ENCODE data around the gene ZMAT5.

ZMAT5 gene

GRCh38 chr22:29766632-29767170 is at the start of gene ZMAT5:
Gene ZMAT5 (minus strand): TSS chr22:29767007. CDS start chr22:29748544, 18,463 bp downstream.
- Histone ChIP-seq H3K9ac (ENCODE audit: insufficient read length) (peak within 1 kb of the TSS; percentile 97), H3K27ac (peak within 1 kb of the TSS; percentile 96), H3K4me3 (peak within 1 kb of the TSS; percentile 99), H3K9me3 (ENCODE audit: low read depth, low read length) (no peaks in the 10 kb centered on the region), H3K36me3 (ENCODE audit: insufficient read depth, low read length) (peaks cover 23% of the 10 kb centered on the region)
- TF ChIP-seq POLR2AphosphoS5 (IDR thresholded peaks at IDR 0.05; ENCODE audit: borderline replicate concordance, low read depth, low read length) (peak; percentile 66), FOXP2 (optimal IDR thresholded peaks at IDR 0.05; ENCODE audit: control extremely low read depth, extremely low read length, insufficient read depth) (no peak)
- DNase-seq (ENCODE audit: low read depth, low spot score) = peak; percentile 92

GRCh38 chr22:29816539-29816938 is 49.7 kb upstream of the ZMAT5 start:
- Histone ChIP-seq H3K36me3 (ENCODE audit: insufficient read depth, low read length) (peaks cover 43% of the 10 kb centered on the region; the same call in 1 of the 2 replicates), H3K4me3 (no peak overlapping the region), H3K9me3 (ENCODE audit: low read depth, low read length) (no peaks in the 10 kb centered on the region), H3K9ac (ENCODE audit: insufficient read length) (no peak overlapping the region), H3K27ac (no peak overlapping the region)
- DNase-seq (ENCODE audit: low read depth, low spot score) = no peak
- TF ChIP-seq FOXP2 (optimal IDR thresholded peaks at IDR 0.05; ENCODE audit: control extremely low read depth, extremely low read length, insufficient read depth) (no peak), POLR2AphosphoS5 (IDR thresholded peaks at IDR 0.05; ENCODE audit: borderline replicate concordance, low read depth, low read length) (no peak), EZH2 (IDR thresholded peaks at IDR 0.05) (no peak)

GRCh38 chr22:29816128-29816527 is 49.3 kb upstream of the ZMAT5 start:
- no peak overlapping the region for H3K9ac ChIP-seq (ENCODE audit: insufficient read length)
- DNase-seq (ENCODE audit: low read depth, low spot score) = no peak
- no peak overlapping the region for H3K27ac ChIP-seq
- TF ChIP-seq POLR2AphosphoS5 (IDR thresholded peaks at IDR 0.05; ENCODE audit: borderline replicate concordance, low read depth, low read length) = no peak
- no peak for TF ChIP-seq EZH2 (IDR thresholded peaks at IDR 0.05)
- TF ChIP-seq FOXP2 (optimal IDR thresholded peaks at IDR 0.05; ENCODE audit: control extremely low read depth, extremely low read length, insufficient read depth) = no peak
- no peak overlapping the region for H3K4me3 ChIP-seq
- H3K9me3 ChIP-seq (ENCODE audit: low read depth, low read length) = no peaks in the 10 kb centered on the region
- H3K36me3 ChIP-seq (ENCODE audit: insufficient read depth, low read length) = peaks cover 42% of the 10 kb centered on the region; the same call in 1 of the 2 replicates

- Histone ChIP-seq H3K9ac (ENCODE audit: insufficient read length) (no peak overlapping the region), H3K27ac (no peak overlapping the region), H3K9me3 (ENCODE audit: low read depth, low read length) (no peaks in the 10 kb centered on the region), H3K36me3 (ENCODE audit: insufficient read depth, low read length) (peaks cover 39% of the 10 kb centered on the region; the same call in 1 of the 2 replicates), H3K4me3 (no peak overlapping the region)
- no peak for DNase-seq (ENCODE audit: low read depth, low spot score)
- TF ChIP-seq EZH2 (IDR thresholded peaks at IDR 0.05) (no peak), FOXP2 (optimal IDR thresholded peaks at IDR 0.05; ENCODE audit: control extremely low read depth, extremely low read length, insufficient read depth) (no peak), POLR2AphosphoS5 (IDR thresholded peaks at IDR 0.05; ENCODE audit: borderline replicate concordance, low read depth, low read length) (no peak)
Observed at GRCh38 chr22:29815580-29815979, 48.8 kb upstream of the ZMAT5 start.

- no peak overlapping the region for H3K27ac ChIP-seq
- H3K9ac ChIP-seq (ENCODE audit: insufficient read length) = no peak overlapping the region
- DNase-seq (ENCODE audit: low read depth, low spot score) = no peak
- no peak overlapping the region for H3K4me3 ChIP-seq
- peaks cover 42% of the 10 kb centered on the region; the same call in 1 of the 2 replicates for H3K36me3 ChIP-seq (ENCODE audit: insufficient read depth, low read length)
- TF ChIP-seq POLR2AphosphoS5 (IDR thresholded peaks at IDR 0.05; ENCODE audit: borderline replicate concordance, low read depth, low read length) (no peak), FOXP2 (optimal IDR thresholded peaks at IDR 0.05; ENCODE audit: control extremely low read depth, extremely low read length, insufficient read depth) (no peak), EZH2 (IDR thresholded peaks at IDR 0.05) (no peak)
- H3K9me3 ChIP-seq (ENCODE audit: low read depth, low read length) = no peaks in the 10 kb centered on the region
Observed at GRCh38 chr22:29814003-29814402, 47.2 kb upstream of the ZMAT5 start.

- peaks cover 42% of the 10 kb centered on the region; the same call in 1 of the 2 replicates for H3K36me3 ChIP-seq (ENCODE audit: insufficient read depth, low read length)
- H3K4me3 ChIP-seq = no peak overlapping the region
- no peak overlapping the region for H3K27ac ChIP-seq
- no peak overlapping the region for H3K9ac ChIP-seq (ENCODE audit: insufficient read length)
- TF ChIP-seq FOXP2 (optimal IDR thresholded peaks at IDR 0.05; ENCODE audit: control extremely low read depth, extremely low read length, insufficient read depth) = no peak
- no peak for TF ChIP-seq POLR2AphosphoS5 (IDR thresholded peaks at IDR 0.05; ENCODE audit: borderline replicate concordance, low read depth, low read length)
- TF ChIP-seq EZH2 (IDR thresholded peaks at IDR 0.05) = no peak
- DNase-seq (ENCODE audit: low read depth, low spot score) = no peak
- H3K9me3 ChIP-seq (ENCODE audit: low read depth, low read length) = no peaks in the 10 kb centered on the region
Observed at GRCh38 chr22:29813563-29813962, 46.8 kb upstream of the ZMAT5 start.

- no peak for TF ChIP-seq FOXP2 (optimal IDR thresholded peaks at IDR 0.05; ENCODE audit: control extremely low read depth, extremely low read length, insufficient read depth)
- no peak for TF ChIP-seq EZH2 (IDR thresholded peaks at IDR 0.05)
- no peak for TF ChIP-seq POLR2AphosphoS5 (IDR thresholded peaks at IDR 0.05; ENCODE audit: borderline replicate concordance, low read depth, low read length)
- DNase-seq (ENCODE audit: low read depth, low spot score) = no peak
- Histone ChIP-seq H3K4me3 (no peak overlapping the region), H3K27ac (no peak overlapping the region), H3K9me3 (ENCODE audit: low read depth, low read length) (no peaks in the 10 kb centered on the region), H3K36me3 (ENCODE audit: insufficient read depth, low read length) (peaks cover 46% of the 10 kb centered on the region; the same call in 1 of the 2 replicates), H3K9ac (ENCODE audit: insufficient read length) (no peak overlapping the region)
Observed at GRCh38 chr22:29813126-29813525, 46.3 kb upstream of the ZMAT5 start.

GRCh38 chr22:29811377-29811776 is 44.6 kb upstream of the ZMAT5 start:
- H3K9ac ChIP-seq (ENCODE audit: insufficient read length) = no peak overlapping the region
- H3K4me3 ChIP-seq = no peak overlapping the region
- no peak overlapping the region for H3K27ac ChIP-seq
- H3K36me3 ChIP-seq (ENCODE audit: insufficient read depth, low read length) = peaks cover 55% of the 10 kb centered on the region; the same call in 1 of the 2 replicates
- TF ChIP-seq FOXP2 (optimal IDR thresholded peaks at IDR 0.05; ENCODE audit: control extremely low read depth, extremely low read length, insufficient read depth) (no peak), EZH2 (IDR thresholded peaks at IDR 0.05) (no peak), POLR2AphosphoS5 (IDR thresholded peaks at IDR 0.05; ENCODE audit: borderline replicate concordance, low read depth, low read length) (no peak)
- DNase-seq (ENCODE audit: low read depth, low spot score) = no peak
- no peaks in the 10 kb centered on the region for H3K9me3 ChIP-seq (ENCODE audit: low read depth, low read length)

GRCh38 chr22:29810216-29810615 is 43.4 kb upstream of the ZMAT5 start:
- Histone ChIP-seq H3K27ac (no peak overlapping the region), H3K36me3 (ENCODE audit: insufficient read depth, low read length) (peaks cover 62% of the 10 kb centered on the region; the same call in 1 of the 2 replicates), H3K9ac (ENCODE audit: insufficient read length) (no peak overlapping the region), H3K4me3 (no peak overlapping the region), H3K9me3 (ENCODE audit: low read depth, low read length) (no peaks in the 10 kb centered on the region)
- TF ChIP-seq POLR2AphosphoS5 (IDR thresholded peaks at IDR 0.05; ENCODE audit: borderline replicate concordance, low read depth, low read length) (no peak), EZH2 (IDR thresholded peaks at IDR 0.05) (no peak), FOXP2 (optimal IDR thresholded peaks at IDR 0.05; ENCODE audit: control extremely low read depth, extremely low read length, insufficient read depth) (no peak)
- DNase-seq (ENCODE audit: low read depth, low spot score) = no peak
